H1 (cell line): ENCODE results near the gene SPATA4. TPM values are rescaled to one million over a fixed set of nuclear protein-coding genes. Genes with fewer than 3 reads are reported as not detected.

Experiments used
- E2F6 ChIP-seq: IDR thresholded peaks from 2 replicates; pipeline ENCODE4 v1.6.1; 2012; ENCODE audit warnings: inconsistent platforms
- RAD21 ChIP-seq, 2 experiments: IDR thresholded peaks in 1 of 2; conservative IDR thresholded peaks in 1 of 2; 2 replicates each; pipeline ENCODE4 v1.6.1; 2011; ENCODE audit warnings: low read depth in 2 of 2, low read length in 2 of 2, improper control_type of control experiment in 1 of 2, inconsistent platforms in 1 of 2, mild to moderate bottlenecking in 1 of 2, moderate library complexity in 1 of 2
- polyA plus RNA-seq, 7 experiments: library from polyadenylated mRNA; depleted of rRNA in 3 of 7; stranded (reverse) in 5 of 7; unstranded in 2 of 7; fragments of >200 nt in 5 of 7; fragments of 200-250 nt in 2 of 7; gene quantifications; 1 replicate in 5 of 7; 2 replicates in 1 of 7; 4 replicates in 1 of 7; pipeline versions ENCODE4 v1.2.1 to v1.2.3, GENCODE V29; 2011 to 2013; ENCODE audit warnings: missing spikeins in 2 of 7, mixed read lengths in 2 of 7
- total RNA-seq: library from RNA; stranded (reverse); fragmentation: NEBNext Ultra II Directional; extraction: Animal tissue kit (Norgen Biotek cat#: 25700); gene quantifications from 2 replicates; pipeline ENCODE4 v1.2.1, GENCODE V29; 2021

Gene SPATA4
- total and polyA plus RNA-seq, 2 of the 8 experiments (the other 6 are each of a cell fraction or from before 2014, with no cell fraction given) = not detected

- TF ChIP-seq RAD21 (IDR thresholded peaks at IDR 0.05 in 1 of 2, conservative IDR thresholded peaks at IDR 0.05 in 1 of 2; ENCODE audit: low read depth in 2 of 2, low read length in 2 of 2) (no peak), E2F6 (no peak)
Measured at GRCh38 chr4:176137631-176138030, 57.8 kb downstream of the SPATA4 start (continued).
